Endothelial cell (in vitro differentiated cells): ENCODE measurements around the gene MARCHF5. TPM values are rescaled to one million over a fixed set of nuclear protein-coding genes. Genes with fewer than 3 reads are reported as not detected.
"Not testable (repeated sequence)": the region's sequence is repeated elsewhere in the genome, so short reads cannot be mapped to it uniquely, and the experiment has no call there.

Experiments
- DNase-seq: peaks from one replicate; pipeline ENCODE4 v3.0.0; 2021; ENCODE audit warnings: low spot score
- H3K27ac Mint-ChIP-seq: one replicate; pipeline ENCODE4 v1.8.0; 2021; ENCODE audit warnings: mixed read lengths, inconsistent platforms; ENCODE audit not compliant: unreplicated experiment
- H3K27me3 Mint-ChIP-seq: one replicate; pipeline ENCODE4 v1.8.0; 2021; ENCODE audit warnings: mild to moderate bottlenecking, moderate library complexity, mixed read lengths, inconsistent platforms; ENCODE audit not compliant: unreplicated experiment
- H3K36me3 Mint-ChIP-seq: one replicate; pipeline ENCODE4 v1.8.0; 2021; ENCODE audit warnings: mild to moderate bottlenecking, low read depth, mixed read lengths, inconsistent platforms; ENCODE audit not compliant: unreplicated experiment
- H3K4me1 Mint-ChIP-seq: one replicate; pipeline ENCODE4 v1.8.0; 2021; ENCODE audit warnings: mild to moderate bottlenecking, mixed read lengths, inconsistent platforms; ENCODE audit not compliant: unreplicated experiment
- H3K4me3 Mint-ChIP-seq: one replicate; pipeline ENCODE4 v1.8.0; 2021; ENCODE audit warnings: mild to moderate bottlenecking, mixed read lengths, inconsistent platforms; ENCODE audit not compliant: unreplicated experiment
- H3K9me3 Mint-ChIP-seq: one replicate; pipeline ENCODE4 v1.8.0; 2021; ENCODE audit warnings: mixed read lengths, inconsistent platforms; ENCODE audit not compliant: unreplicated experiment
- total RNA-seq: library from RNA; stranded (reverse); fragmentation: NEBNext Ultra II Directional; extraction: Animal tissue kit (Norgen Biotek cat#: 25700); gene quantifications from one replicate; pipeline ENCODE4 v1.2.1, GENCODE V29; 2021; ENCODE audit not compliant: unreplicated experiment
- TF ChIP-seq, protein P1 (sequence below): fragments of 200-600 bp; sonication (generic); IDR thresholded peaks from one replicate; pipeline ENCODE4 v1.5.0; 2021; ENCODE audit warnings: antibody characterized with exemption; ENCODE audit not compliant: unreplicated experiment

Gene MARCHF5
- total RNA-seq, 1 donor from 2014 or later, result 46.0 TPM

DNA sequence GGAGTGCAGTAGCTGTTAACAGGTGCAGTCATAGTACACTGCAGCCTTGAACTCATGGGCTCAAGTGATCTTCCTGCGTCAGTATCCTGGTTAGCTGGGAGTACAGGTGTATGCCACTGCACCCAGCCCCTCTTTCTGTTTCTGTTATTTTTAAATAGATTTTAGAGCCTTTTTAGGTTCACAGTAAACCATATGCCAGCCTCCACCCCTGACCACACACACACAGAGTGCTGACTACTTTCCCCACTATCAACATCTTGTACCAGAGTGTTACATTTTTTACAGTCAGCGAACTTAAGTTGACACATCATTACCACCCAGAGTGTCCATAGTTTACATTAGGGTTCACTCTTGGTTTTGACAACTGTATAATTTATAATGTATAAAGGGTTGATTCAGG, 32.1 kb downstream of the MARCHF5 start:
- no peaks in the 10 kb centered on the region for H3K9me3 Mint-ChIP-seq
- H3K4me3 Mint-ChIP-seq, result no peak overlapping the region
- H3K36me3 Mint-ChIP-seq, result peaks cover 13% of the 10 kb centered on the region
- DNase-seq, result no peak
- peaks cover 2% of the 10 kb centered on the region for H3K27me3 Mint-ChIP-seq
- TF ChIP-seq, protein P1, sequence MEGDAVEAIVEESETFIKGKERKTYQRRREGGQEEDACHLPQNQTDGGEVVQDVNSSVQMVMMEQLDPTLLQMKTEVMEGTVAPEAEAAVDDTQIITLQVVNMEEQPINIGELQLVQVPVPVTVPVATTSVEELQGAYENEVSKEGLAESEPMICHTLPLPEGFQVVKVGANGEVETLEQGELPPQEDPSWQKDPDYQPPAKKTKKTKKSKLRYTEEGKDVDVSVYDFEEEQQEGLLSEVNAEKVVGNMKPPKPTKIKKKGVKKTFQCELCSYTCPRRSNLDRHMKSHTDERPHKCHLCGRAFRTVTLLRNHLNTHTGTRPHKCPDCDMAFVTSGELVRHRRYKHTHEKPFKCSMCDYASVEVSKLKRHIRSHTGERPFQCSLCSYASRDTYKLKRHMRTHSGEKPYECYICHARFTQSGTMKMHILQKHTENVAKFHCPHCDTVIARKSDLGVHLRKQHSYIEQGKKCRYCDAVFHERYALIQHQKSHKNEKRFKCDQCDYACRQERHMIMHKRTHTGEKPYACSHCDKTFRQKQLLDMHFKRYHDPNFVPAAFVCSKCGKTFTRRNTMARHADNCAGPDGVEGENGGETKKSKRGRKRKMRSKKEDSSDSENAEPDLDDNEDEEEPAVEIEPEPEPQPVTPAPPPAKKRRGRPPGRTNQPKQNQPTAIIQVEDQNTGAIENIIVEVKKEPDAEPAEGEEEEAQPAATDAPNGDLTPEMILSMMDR, result no peak
- H3K27ac Mint-ChIP-seq, result no peak overlapping the region
- H3K4me1 Mint-ChIP-seq, result no peaks in the 10 kb centered on the region

DNA sequence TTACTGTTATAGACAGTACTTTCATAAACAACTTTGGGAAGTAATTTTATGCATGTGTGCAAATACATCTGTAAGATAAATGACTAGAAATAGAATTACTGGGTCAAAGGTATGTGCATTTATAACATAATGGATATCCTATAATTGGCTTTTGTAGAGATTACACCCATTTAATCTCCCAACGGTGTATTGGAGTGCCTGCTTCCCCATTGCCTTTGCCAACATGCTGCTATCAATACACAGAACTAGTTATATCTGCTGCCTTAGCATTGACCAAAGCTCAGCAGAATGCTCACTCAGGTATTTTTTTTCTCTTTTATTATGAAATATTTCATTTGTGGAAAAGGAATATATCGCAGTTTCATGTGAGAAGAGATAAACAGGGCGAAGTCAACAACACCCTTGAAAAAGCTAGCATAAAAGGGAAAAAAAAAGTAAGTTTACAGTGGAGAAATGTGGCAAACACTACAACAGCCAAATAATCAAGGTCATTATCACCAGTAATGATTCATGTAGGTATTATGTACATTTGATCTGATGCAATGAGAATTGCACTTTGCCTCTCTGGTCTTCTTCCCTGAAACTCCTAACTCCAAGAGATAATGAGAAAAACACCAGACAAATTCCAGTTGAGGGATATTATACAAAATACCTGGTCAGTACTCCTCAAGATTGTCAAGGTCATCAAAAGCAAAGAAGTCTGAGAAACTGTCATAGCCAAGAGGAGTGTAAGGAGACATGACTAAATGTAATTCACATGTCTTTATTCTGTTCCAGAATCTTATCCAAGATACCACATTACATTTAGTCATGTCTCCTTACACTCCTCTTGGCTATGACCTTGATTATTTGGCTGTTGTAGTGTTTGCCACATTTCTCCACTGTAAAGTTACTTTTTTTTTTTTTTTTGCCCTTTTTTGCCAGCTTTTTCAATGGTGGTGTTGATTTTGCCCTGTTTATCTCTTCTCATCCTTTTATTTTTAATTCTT, 36.8 kb downstream of the MARCHF5 start:
- Mint-ChIP-seq H3K4me3 (no peak overlapping the region), H3K9me3 (no peaks in the 10 kb centered on the region), H3K27me3 (peaks cover 2% of the 10 kb centered on the region), H3K4me1 (peaks cover 13% of the 10 kb centered on the region), H3K36me3 (peaks cover 7% of the 10 kb centered on the region), H3K27ac (no peak overlapping the region)
- TF ChIP-seq, protein P1, result no peak
- no peak for DNase-seq

DNA sequence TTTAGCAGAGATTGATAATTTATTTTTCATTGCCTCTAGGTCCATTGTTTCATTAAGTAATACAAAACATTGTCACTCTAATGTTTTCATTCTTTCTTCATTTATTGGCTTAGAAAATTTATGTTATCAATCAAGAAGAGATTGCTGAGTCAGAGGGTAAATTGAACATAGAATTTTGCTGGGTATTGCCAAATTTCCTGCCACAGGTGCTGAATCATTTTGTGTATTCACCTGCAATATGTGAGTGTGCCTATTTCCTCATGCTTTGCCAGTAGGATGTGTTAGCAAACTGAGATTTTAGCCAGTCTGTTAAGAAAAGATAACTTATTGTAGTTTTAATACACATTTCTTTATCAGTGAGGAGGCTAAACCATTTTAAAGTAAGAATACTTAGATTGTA, 38.0 kb downstream of the MARCHF5 start:
- Mint-ChIP-seq H3K4me1 (peaks cover 13% of the 10 kb centered on the region), H3K27ac (no peak overlapping the region), H3K36me3 (no peaks in the 10 kb centered on the region), H3K9me3 (no peaks in the 10 kb centered on the region), H3K27me3 (no peaks in the 10 kb centered on the region), H3K4me3 (no peak overlapping the region)
- TF ChIP-seq, protein P1, result no peak
- DNase-seq, result no peak

DNA sequence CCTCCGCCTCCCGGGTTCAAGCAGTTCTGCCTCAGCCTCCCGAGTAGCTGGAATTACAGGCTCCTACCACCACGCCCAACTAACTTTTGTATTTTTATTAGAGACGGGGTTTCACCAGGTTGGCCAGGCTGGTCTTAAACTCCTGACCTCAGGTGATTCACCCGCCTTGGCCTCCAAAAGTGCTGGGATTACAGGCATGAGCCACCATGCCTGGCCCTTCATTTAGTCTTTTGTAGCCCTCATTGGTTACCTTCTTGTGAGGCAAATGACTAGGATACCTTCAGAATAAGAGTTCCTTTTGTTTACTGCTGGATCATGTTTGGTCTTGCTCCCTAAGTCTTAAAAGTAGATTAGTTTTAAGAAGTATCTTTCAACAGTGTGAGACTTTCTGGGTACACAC, 39.0 kb downstream of the MARCHF5 start:
- not testable (repeated sequence) for DNase-seq, H3K27me3 Mint-ChIP-seq, H3K27ac Mint-ChIP-seq, H3K36me3 Mint-ChIP-seq, H3K4me3 Mint-ChIP-seq, H3K9me3 Mint-ChIP-seq
- peaks cover 13% of the 10 kb centered on the region for H3K4me1 Mint-ChIP-seq

DNA sequence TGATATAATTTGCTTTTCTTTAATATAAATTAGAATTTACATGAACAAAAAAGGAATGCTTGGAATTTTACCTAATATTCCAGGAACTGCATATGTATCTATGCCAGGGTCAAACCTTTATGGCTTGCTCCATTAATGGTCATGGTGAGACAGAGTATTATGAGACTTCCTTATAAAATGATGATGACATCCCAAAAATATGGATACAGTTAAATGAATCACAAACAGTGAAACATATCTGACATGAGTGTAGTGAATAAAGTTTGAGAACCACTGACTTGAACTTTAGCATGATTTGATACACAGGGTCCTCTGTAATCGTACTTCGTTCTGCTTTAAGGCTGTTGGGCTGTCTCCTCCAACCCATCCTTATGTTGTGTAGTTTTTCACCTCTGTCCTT, 51.8 kb downstream of the MARCHF5 start:
- H3K4me3 Mint-ChIP-seq, result peak overlapping the region; percentile 37
- no peak overlapping the region for H3K27ac Mint-ChIP-seq
- TF ChIP-seq, protein P1, result no peak
- peaks cover 3% of the 10 kb centered on the region for H3K4me1 Mint-ChIP-seq
- no peaks in the 10 kb centered on the region for H3K9me3 Mint-ChIP-seq
- peaks cover 1% of the 10 kb centered on the region for H3K27me3 Mint-ChIP-seq
- H3K36me3 Mint-ChIP-seq, result peaks cover 22% of the 10 kb centered on the region
- no peak for DNase-seq

DNA sequence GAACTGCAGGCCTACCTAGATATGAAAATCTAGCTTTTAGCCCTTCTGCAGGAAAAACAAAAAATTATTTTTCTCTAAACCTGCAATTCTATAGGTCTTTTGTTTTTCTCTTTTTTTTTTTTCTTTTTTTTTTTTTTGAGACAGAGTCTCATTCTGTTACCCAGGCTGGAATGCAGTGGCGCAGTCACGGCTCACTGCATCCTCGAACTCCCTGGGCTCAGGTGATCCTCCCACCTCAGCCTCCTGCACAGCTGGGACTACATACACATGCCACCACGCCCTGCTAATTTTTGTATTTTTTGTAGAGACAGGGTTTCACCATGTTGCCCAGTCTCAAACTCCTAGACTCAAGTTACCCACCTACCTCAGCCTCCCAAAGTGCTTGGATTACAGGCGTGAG, 54.6 kb downstream of the MARCHF5 start:
- H3K36me3 Mint-ChIP-seq, result peaks cover 36% of the 10 kb centered on the region
- H3K27ac Mint-ChIP-seq, H3K9me3 Mint-ChIP-seq, H3K4me1 Mint-ChIP-seq, H3K4me3 Mint-ChIP-seq, H3K27me3 Mint-ChIP-seq, DNase-seq: not testable (repeated sequence)

DNA sequence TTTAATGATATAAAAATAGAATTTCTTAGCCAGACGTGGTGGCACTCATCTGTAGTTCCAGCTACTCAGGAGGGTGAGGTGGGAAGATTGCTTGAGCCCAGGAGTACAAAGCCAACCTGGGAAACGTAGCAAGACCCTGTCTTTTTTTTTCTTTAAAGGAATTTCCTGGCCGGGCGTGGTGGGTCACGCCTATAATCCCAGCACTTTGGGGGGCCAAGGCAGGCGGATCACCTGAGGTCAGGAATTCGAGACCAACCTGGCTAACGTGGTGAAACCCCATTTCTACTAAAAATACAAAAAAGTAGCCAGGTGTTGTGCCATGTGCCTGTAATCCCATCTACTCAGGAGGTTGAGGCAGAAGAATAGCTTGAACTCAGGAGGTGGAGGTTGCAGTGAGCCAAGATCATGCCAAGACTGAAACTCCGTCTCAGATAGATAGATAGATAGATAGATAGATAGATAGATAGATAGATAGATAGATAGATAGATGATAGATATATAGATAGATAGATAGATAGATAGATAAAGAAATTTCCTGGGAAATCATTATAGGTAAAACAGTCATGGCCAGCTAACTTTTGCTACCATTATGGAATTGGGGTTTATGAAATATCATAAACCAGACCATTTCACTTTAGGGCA, 56.2 kb downstream of the MARCHF5 start:
- not testable (repeated sequence) for H3K27me3 Mint-ChIP-seq, H3K4me3 Mint-ChIP-seq, H3K27ac Mint-ChIP-seq, DNase-seq, H3K4me1 Mint-ChIP-seq, H3K9me3 Mint-ChIP-seq
- H3K36me3 Mint-ChIP-seq, result peaks cover 32% of the 10 kb centered on the region
